Mammary epithelial cell (primary cell): ENCODE data around the gene B4GALNT3.

Experiments
- CTCF ChIP-seq, 2 donors: IDR thresholded peaks in 1 of 2; conservative IDR thresholded peaks in 1 of 2; 2 replicates each; pipeline ENCODE4 v1.5.1; 2011 to 2012; ENCODE audit warnings: inconsistent platforms in 2 of 2, low read length in 2 of 2, mild to moderate bottlenecking in 2 of 2, control low read depth in 1 of 2, low read depth in 1 of 2; ENCODE audit not compliant: insufficient read depth in 1 of 2; ENCODE audit errors: extremely low read depth in 1 of 2
- EZH2 ChIP-seq: IDR thresholded peaks from 2 replicates; pipeline ENCODE4 v1.6.1; 2012; ENCODE audit warnings: low read length, inconsistent platforms, borderline replicate concordance

DNA sequence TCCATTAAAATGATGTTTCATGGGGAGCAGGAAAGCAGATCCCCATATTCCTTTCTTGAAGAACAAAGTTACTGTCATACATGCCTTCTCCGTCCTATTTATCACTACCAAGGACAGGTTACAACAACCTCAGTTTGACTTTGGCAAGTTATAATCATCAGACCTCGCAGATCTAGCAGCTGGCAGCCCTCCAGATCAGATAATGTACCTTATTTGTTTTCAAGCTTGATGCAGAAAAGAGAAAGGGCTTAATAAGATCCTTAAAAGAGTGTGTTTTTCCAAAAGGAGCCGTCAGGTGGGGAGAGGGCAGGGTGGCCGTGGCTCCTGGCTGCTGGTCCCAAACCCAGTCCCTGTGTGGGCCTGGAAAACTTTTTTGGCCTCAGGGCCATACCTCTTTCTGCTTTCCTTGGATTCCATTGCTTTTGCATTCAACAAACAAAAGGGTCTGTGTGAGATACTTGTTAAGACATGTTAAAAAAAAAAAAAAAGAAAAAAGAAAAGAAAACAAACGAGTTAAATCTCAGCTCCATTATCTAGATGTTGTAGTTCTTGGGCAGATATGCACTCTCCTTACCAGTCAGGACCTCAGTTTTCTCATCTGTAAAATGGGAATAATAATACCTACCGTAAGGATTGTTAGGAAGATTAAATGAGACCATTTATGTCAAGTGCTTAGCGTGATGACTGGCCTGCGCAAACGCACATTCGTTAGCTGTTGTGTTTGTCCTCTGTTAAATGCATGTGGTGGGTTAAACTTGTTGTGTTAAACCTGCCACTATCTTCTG lies 64.6 kb downstream of the B4GALNT3 start:
- TF ChIP-seq CTCF (conservative IDR thresholded peaks at IDR 0.05 in 1 of 2, IDR thresholded peaks at IDR 0.05 in 1 of 2; ENCODE audit: extremely low read depth in 1 of 2, insufficient read depth in 1 of 2, low read depth in 1 of 2, low read length in 2 of 2) (no peak), EZH2 (no peak)
